GM23338 (cell line): Measurements from ENCODE around the gene CFDP1. TPM values are rescaled to one million over a fixed set of nuclear protein-coding genes. Genes with fewer than 3 reads are reported as not detected.

Experiments
- CREB1 ChIP-seq: fragments of 250-450 bp; sonication (Bioruptor Pico); IDR thresholded peaks from 2 replicates; pipeline ENCODE4 v1.5.0; 2020; ENCODE audit warnings: low read depth, mild to moderate bottlenecking, moderate library complexity
- CTCF ChIP-seq, 2 experiments: fragments of 200-600 bp in 1 of 2; sonication (generic) in 1 of 2; conservative IDR thresholded peaks; 2 replicates each; pipeline versions ENCODE4 v1.5.1 to v1.6.1; 2016 to 2017; ENCODE audit warnings: antibody characterized with exemption in 2 of 2, low read depth in 2 of 2, mild to moderate bottlenecking in 2 of 2, moderate library complexity in 1 of 2
- EZH2 ChIP-seq: fragments of 200-600 bp; sonication (generic); IDR thresholded peaks from one replicate; pipeline ENCODE4 v1.8.0; 2017; ENCODE audit warnings: antibody characterized with exemption, mild to moderate bottlenecking, low read depth; ENCODE audit not compliant: unreplicated experiment
- JUNB ChIP-seq: IDR thresholded peaks from one replicate; pipeline ENCODE4 v1.6.1; 2016; ENCODE audit warnings: antibody characterized with exemption; ENCODE audit not compliant: unreplicated experiment
- NANOG ChIP-seq: IDR thresholded peaks from 2 replicates; pipeline ENCODE4 v1.6.1; 2016; ENCODE audit warnings: antibody characterized with exemption, borderline replicate concordance
- REST ChIP-seq: IDR thresholded peaks from one replicate; pipeline ENCODE4 v1.6.1; 2018; ENCODE audit warnings: antibody characterized with exemption; ENCODE audit not compliant: unreplicated experiment
- ZNF114 ChIP-seq: fragments of 250-450 bp; sonication (Bioruptor Pico); IDR thresholded peaks from 2 replicates; pipeline ENCODE4 v1.5.0; 2020; ENCODE audit warnings: mild to moderate bottlenecking, moderate library complexity
- ZNF462 ChIP-seq: fragments of 250-450 bp; sonication (Bioruptor Pico); IDR thresholded peaks from 2 replicates; pipeline ENCODE4 v1.5.0; 2020; ENCODE audit warnings: mild to moderate bottlenecking, moderate library complexity
- polyA plus RNA-seq: library from polyadenylated mRNA; unstranded; fragments of >200 nt; fragmentation: Nextera tagmentation; extraction: Ambion mirVana; gene quantifications from 2 replicates; pipeline ENCODE4 v1.2.1, GENCODE V29; 2016
- total RNA-seq: library from RNA; depleted of rRNA; stranded (reverse); fragments of >200 nt; shearing (Covaris generic); gene quantifications from 2 replicates; pipeline ENCODE4 v1.2.3, GENCODE V29; 2014

The CFDP1 gene
- total and polyA plus RNA-seq, 2 experiments from 2014 or later, result 89.9 to 224 TPM

- TF ChIP-seq ZNF462 (CRISPR knock-in tag), result no peak
- TF ChIP-seq REST, result no peak
- TF ChIP-seq CTCF (conservative IDR thresholded peaks at IDR 0.05; ENCODE audit: low read depth in 2 of 2), result no peak
- no peak for TF ChIP-seq CREB1
- no peak for TF ChIP-seq ZNF114
- no peak for TF ChIP-seq NANOG
- no peak for TF ChIP-seq EZH2
- TF ChIP-seq JUNB, result no peak
These were observed 55.4 kb downstream of the CFDP1 start (continued) for GRCh38 chr16:75377729-75378386.
